ENCODE results near the gene UNCX.
"Not testable (repeated sequence)": the region's sequence is repeated elsewhere in the genome, so short reads cannot be mapped to it uniquely, and the experiment has no call there.

The UNCX gene

DNA sequence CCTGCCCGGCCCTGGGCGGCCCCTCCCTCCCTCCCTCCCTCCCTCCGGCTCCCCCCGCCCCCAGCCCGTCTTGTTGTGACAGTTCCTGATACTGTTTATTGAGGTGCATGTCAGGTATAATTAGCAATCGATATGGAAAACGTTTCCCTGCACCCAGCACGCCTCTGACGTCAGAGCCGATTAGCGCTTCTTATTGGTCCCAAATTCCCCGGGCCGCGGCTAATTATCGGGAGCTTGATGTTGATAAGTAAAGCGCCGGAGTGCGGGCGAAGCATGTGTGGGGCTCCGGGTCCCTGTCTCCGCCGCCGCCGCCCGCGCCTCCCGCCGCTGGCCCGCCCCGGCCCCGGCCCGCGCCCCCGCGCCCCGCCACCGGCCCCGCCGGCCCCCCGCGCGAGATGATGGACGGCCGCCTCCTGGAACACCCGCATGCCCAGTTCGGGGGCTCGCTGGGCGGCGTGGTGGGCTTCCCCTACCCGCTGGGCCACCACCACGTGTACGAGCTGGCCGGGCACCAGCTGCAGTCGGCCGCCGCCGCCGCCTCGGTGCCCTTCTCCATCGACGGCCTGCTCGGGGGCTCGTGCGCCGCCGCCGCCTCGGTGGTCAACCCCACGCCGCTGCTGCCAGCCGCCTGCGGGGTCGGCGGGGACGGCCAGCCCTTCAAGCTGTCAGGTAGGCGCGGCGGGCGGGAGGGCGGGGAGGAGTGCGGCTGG lies at the start of gene UNCX:
Gene UNCX (plus strand): TSS at position 250 of the 710 bp plus-strand sequence. CDS start 146 bp downstream, at position 396.
- Mint-ChIP-seq H3K9me3 (no peaks in the 10 kb centered on the region), H3K27me3 (peaks cover 74% of the 10 kb centered on the region), H3K27ac (no peak within 1 kb of the TSS), H3K4me3 (peak within 1 kb of the TSS in 1 of 2 donors; percentile 3), H3K4me1 (peaks cover 41% of the 10 kb centered on the region)
- no peak for ATAC-seq
- DNase-seq: no peak

- no peak for DNase-seq
- Mint-ChIP-seq H3K27ac (no peak overlapping the region), H3K27me3 (peaks cover 36% of the 10 kb centered on the region), H3K4me1 (peaks cover 28% of the 10 kb centered on the region), H3K4me3 (no peak overlapping the region), H3K9me3 (peaks cover 0 to 6% of the 10 kb centered on the region in 2 donors)
- no peak for ATAC-seq
Measured at GRCh38 chr7:1187127-1187526, 45.5 kb upstream of the UNCX start.

DNA sequence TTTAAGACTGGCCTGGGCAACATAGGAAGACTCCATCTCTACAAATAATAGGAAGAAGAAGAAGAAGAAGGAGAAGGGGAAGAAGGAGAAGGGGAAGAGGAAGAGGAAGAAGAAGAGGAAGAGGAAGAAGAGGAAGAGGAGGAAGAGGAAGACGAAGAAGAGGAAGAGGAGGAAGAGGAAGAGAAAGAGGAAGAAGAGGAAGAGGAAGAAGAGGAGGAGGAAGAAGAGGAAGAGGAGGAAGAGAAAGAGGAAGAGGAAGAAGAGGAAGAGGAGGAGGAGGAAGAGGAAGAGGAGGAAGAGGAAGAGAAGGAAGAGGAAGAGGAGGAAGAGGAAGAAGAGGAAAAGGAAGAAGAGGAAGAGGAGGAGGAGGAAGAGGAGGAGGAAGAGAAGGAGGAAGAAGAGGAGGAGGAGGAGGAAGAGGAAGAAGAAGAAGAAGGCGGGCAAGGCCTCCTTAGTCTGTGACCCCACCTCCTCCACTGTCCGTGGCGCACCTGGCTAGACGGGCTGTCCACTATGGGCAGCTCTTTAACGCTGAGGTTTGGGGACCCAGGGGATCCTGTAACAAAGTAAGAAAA lies 43.9 kb upstream of the UNCX start:
- Mint-ChIP-seq H3K9me3 (peaks cover 0 to 10% of the 10 kb centered on the region in 2 donors), H3K27ac (peak overlapping the region in 1 of 2 donors; percentile 80), H3K4me3 (no peak overlapping the region), H3K27me3 (peaks cover 29% of the 10 kb centered on the region), H3K4me1 (peaks cover 30% of the 10 kb centered on the region)
- DNase-seq: no peak
- ATAC-seq: no peak

DNA sequence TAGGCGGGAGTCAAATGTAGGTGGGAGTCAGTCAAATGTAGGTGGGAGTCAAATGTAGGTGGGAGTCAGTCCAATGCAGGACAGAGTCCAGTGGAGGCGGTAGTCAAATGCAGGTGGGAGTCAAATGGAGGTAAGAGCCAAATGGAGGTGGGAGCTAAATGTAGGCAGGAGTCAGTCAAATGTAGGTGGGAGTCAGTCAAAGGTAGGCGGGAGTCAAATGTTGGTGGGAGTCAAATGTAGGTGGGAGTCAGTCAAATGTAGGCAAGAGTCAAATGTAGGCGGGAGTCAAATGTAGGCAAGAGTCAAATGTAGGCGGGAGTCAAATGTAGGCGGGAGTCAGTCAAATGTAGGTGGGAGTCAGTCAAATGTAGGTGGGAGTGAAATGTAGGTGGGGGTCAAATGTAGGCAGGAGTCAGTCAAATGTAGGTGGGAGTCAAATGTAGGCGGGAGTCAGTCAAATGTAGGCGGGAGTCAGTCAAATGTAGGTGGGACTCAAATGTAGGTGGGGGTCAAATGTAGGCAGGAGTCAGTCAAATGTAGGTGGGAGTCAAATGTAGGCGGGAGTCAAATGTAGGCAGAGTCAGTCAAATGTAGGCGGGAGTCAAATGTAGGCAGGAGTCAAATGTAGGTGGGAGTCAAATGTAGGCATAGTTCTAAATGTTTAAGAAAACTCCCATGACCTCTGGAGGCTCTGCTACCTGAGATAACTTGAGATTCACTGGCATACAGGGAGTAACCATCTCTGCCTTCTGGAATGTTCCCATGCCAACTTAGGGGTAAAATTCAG lies 42.5 kb upstream of the UNCX start:
- H3K9me3 Mint-ChIP-seq: peaks cover 0 to 10% of the 10 kb centered on the region in 2 donors
- peaks cover 30% of the 10 kb centered on the region for H3K4me1 Mint-ChIP-seq
- no peak overlapping the region for H3K4me3 Mint-ChIP-seq
- ATAC-seq (no peak), DNase-seq (no peak)
- peaks cover 41% of the 10 kb centered on the region for H3K27me3 Mint-ChIP-seq
- H3K27ac Mint-ChIP-seq: peak overlapping the region in 1 of 2 donors; percentile 81

- Mint-ChIP-seq H3K9me3 (peaks cover 0 to 10% of the 10 kb centered on the region in 2 donors), H3K4me3 (peak overlapping the region; percentile 86 to 92), H3K27ac (peak overlapping the region; percentile 95 to 96), H3K27me3 (peaks cover 26% of the 10 kb centered on the region), H3K4me1 (peaks cover 30% of the 10 kb centered on the region)
- DNase-seq (peak in 1 of 2 donors; percentile 50), ATAC-seq (peak; percentile 83)
Measured at GRCh38 chr7:1192171-1192676, 40.4 kb upstream of the UNCX start.

- Mint-ChIP-seq H3K27ac (no peak overlapping the region), H3K4me1 (peaks cover 30% of the 10 kb centered on the region), H3K27me3 (peaks cover 21% of the 10 kb centered on the region), H3K4me3 (no peak overlapping the region), H3K9me3 (peaks cover 0 to 5% of the 10 kb centered on the region in 2 donors)
- DNase-seq: peak; percentile 30 to 51
- ATAC-seq: peak; percentile 86
Measured at GRCh38 chr7:1193593-1194424, 38.9 kb upstream of the UNCX start.

DNA sequence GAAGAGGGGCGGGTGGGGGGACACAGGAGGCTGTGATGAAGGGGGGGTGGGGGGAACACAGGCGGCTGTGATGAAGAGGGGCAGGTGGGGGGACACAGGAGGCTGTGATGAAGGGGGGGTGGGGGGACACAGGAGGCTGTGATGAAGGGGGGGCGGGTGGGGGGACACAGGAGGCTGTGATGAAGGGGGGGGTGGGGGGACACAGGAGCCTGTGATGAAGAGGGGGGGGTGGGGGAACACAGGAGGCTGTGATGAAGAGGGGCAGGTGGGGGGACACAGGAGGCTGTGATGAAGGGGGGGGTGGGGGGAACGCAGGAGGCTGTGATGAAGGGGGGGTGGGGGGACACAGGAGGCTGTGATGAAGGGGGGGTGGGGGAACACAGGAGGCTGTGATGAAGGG lies 36.2 kb upstream of the UNCX start:
- H3K27ac Mint-ChIP-seq, ATAC-seq, DNase-seq, H3K9me3 Mint-ChIP-seq, H3K4me3 Mint-ChIP-seq: not testable (repeated sequence)
- H3K4me1 Mint-ChIP-seq: peaks cover 16% of the 10 kb centered on the region
- H3K27me3 Mint-ChIP-seq: peaks cover 21% of the 10 kb centered on the region

DNA sequence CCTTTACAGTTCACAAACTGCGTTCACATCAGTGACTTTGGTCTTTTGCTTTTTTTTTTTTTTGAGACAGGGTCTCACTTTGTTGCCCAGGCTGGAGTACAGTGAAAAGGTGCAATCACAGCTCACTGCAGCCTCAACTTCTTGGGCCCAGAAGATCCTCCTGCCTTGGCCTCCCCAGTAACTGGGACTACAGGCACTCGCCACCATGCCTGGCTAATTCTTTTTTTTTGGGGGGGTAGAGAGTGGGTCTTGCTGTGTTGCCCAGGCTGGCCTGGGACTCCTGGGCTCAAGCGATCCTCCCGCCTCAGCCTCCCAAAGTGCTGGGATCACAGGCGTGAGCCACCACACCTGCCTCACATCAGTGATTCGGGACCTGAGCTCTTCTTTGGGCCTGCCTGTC lies 35.7 kb upstream of the UNCX start:
- no peak for ATAC-seq
- Mint-ChIP-seq H3K27ac (no peak overlapping the region), H3K4me3 (no peak overlapping the region), H3K27me3 (peaks cover 21% of the 10 kb centered on the region), H3K4me1 (peaks cover 11% of the 10 kb centered on the region), H3K9me3 (peaks cover 0 to 5% of the 10 kb centered on the region in 2 donors)
- no peak for DNase-seq

GRCh38 chr7:1197997-1198625 lies 34.6 kb upstream of the UNCX start:
- no peak for DNase-seq
- Mint-ChIP-seq H3K4me1 (peaks cover 4% of the 10 kb centered on the region), H3K4me3 (no peak overlapping the region), H3K27ac (no peak overlapping the region), H3K9me3 (no peaks in the 10 kb centered on the region), H3K27me3 (peaks cover 21% of the 10 kb centered on the region)
- no peak for ATAC-seq

GRCh38 chr7:1200045-1200444 lies 32.6 kb upstream of the UNCX start:
- peaks cover 6% of the 10 kb centered on the region for H3K27me3 Mint-ChIP-seq
- H3K4me3 Mint-ChIP-seq: no peak overlapping the region
- no peaks in the 10 kb centered on the region for H3K9me3 Mint-ChIP-seq
- H3K27ac Mint-ChIP-seq: no peak overlapping the region
- ATAC-seq (no peak), DNase-seq (no peak)
- H3K4me1 Mint-ChIP-seq: no peaks in the 10 kb centered on the region

- H3K4me1 Mint-ChIP-seq: no peaks in the 10 kb centered on the region
- ATAC-seq (no peak), DNase-seq (no peak)
- H3K27me3 Mint-ChIP-seq: no peaks in the 10 kb centered on the region
- H3K27ac Mint-ChIP-seq: no peak overlapping the region
- H3K4me3 Mint-ChIP-seq: no peak overlapping the region
- H3K9me3 Mint-ChIP-seq: no peaks in the 10 kb centered on the region
Measured at GRCh38 chr7:1201916-1202315, 30.8 kb upstream of the UNCX start.

GRCh38 chr7:1202914-1203313 lies 29.8 kb upstream of the UNCX start:
- not testable (repeated sequence) for ATAC-seq, H3K27me3 Mint-ChIP-seq, H3K9me3 Mint-ChIP-seq, H3K27ac Mint-ChIP-seq, H3K4me1 Mint-ChIP-seq, H3K4me3 Mint-ChIP-seq, DNase-seq

- H3K27me3 Mint-ChIP-seq: peaks cover 11% of the 10 kb centered on the region
- H3K9me3 Mint-ChIP-seq: no peaks in the 10 kb centered on the region
Measured at GRCh38 chr7:1204460-1205140, 28.1 kb upstream of the UNCX start.

GRCh38 chr7:1205742-1206141 lies 26.9 kb upstream of the UNCX start:
- DNase-seq, ATAC-seq, H3K9me3 Mint-ChIP-seq, H3K4me3 Mint-ChIP-seq, H3K27ac Mint-ChIP-seq, H3K4me1 Mint-ChIP-seq: not testable (repeated sequence)
- H3K27me3 Mint-ChIP-seq: peaks cover 23% of the 10 kb centered on the region

More at GRCh38 chr7:1204460-1205140, 28.1 kb upstream of the UNCX start:
- no peak overlapping the region for H3K4me3 Mint-ChIP-seq
- ATAC-seq (no peak), DNase-seq (no peak)
- H3K27ac Mint-ChIP-seq: no peak overlapping the region
- H3K4me1 Mint-ChIP-seq: no peaks in the 10 kb centered on the region
